ENCODE data around the gene KCNJ16. TPM values are rescaled to one million over a fixed set of nuclear protein-coding genes. Genes with fewer than 3 reads are reported as not detected.

The KCNJ16 gene
- total RNA-seq, 2 experiments from 2014 or later: not detected

DNA sequence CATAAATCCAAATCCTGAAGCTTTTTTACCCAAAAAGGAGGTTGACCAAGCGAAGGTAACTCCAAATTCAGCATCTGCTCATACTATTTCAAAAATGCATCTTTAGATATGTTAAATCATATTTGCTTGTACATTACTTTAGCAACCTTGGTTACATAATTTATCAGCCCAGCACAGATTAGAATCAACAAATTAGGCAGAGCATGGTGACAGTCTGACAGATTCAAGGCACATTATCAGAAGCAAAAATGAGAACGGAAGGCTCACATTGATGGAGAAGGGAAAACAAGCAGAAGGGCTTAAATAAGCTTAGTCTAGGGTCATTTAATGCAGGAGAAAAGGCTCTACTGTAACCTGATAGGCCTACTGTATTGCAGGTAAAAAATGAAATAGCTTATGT, 90.4 kb downstream of the KCNJ16 start:
- ChIA-PET POLR2A (no interaction called here), CTCF (no interaction called here)
- H3K4me1 ChIP-seq (ENCODE audit: insufficient read depth, low read length): peaks cover 13% of the 10 kb centered on the region
- Mint-ChIP-seq H3K36me3 (ENCODE audit: low read depth) (no peaks in the 10 kb centered on the region), H3K27me3 (peaks cover 40% of the 10 kb centered on the region), H3K4me3 (no peak overlapping the region), H3K4me1 (ENCODE audit: low read depth) (peaks cover 21% of the 10 kb centered on the region), H3K27ac (no peak overlapping the region), H3K9me3 (no peaks in the 10 kb centered on the region)
- H3K36me3 ChIP-seq (ENCODE audit: insufficient read depth, low read length): no peaks in the 10 kb centered on the region
- ATAC-seq (ENCODE audit: poor library complexity): no peak
- H3K27me3 ChIP-seq (ENCODE audit: control insufficient read depth in 1 of 2, insufficient read depth in 2 of 2, low read length in 2 of 2): peaks cover 22 to 24% of the 10 kb centered on the region in 2 experiments
- TF ChIP-seq, protein P1, sequence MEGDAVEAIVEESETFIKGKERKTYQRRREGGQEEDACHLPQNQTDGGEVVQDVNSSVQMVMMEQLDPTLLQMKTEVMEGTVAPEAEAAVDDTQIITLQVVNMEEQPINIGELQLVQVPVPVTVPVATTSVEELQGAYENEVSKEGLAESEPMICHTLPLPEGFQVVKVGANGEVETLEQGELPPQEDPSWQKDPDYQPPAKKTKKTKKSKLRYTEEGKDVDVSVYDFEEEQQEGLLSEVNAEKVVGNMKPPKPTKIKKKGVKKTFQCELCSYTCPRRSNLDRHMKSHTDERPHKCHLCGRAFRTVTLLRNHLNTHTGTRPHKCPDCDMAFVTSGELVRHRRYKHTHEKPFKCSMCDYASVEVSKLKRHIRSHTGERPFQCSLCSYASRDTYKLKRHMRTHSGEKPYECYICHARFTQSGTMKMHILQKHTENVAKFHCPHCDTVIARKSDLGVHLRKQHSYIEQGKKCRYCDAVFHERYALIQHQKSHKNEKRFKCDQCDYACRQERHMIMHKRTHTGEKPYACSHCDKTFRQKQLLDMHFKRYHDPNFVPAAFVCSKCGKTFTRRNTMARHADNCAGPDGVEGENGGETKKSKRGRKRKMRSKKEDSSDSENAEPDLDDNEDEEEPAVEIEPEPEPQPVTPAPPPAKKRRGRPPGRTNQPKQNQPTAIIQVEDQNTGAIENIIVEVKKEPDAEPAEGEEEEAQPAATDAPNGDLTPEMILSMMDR (IDR thresholded peaks at IDR 0.05): no peak
- peaks cover 0 to 7% of the 10 kb centered on the region in 2 experiments for H3K9me3 ChIP-seq (ENCODE audit: control insufficient read depth in 1 of 2, insufficient read depth in 1 of 2, low read length in 2 of 2)
- H3K27ac ChIP-seq (ENCODE audit: low read depth in 1 of 2, low read length in 2 of 2): no peak overlapping the region
- no peak for DNase-seq
- no peak overlapping the region for H3K4me3 ChIP-seq (ENCODE audit: low read length)
- intact Hi-C loops (cut with DNase I, micrococcal nuclease): loop anchor here in 1 of 2 experiments (10.0 kb wide), 1 partner anchor 61 kb away; no protein-coding TSS in a partner anchor

DNA sequence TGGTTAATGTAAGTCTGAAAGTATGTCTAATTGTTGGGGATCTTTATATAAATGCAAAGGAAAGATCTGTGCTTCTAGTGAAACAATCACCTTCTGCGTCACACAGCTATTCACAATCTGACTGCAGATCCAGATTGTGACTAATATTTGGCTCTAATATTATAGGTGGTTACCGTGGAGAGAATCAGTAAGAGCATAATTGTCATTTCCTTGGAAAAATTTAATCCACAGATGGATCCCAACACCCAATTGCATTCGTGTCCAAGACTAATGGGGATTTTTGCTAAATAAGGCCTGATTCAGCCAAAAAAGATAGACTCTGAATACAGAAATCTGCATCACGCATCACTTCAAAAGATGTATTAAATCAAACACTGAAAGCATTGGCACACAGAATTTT, 91.6 kb downstream of the KCNJ16 start:
- Histone ChIP-seq H3K4me1 (ENCODE audit: insufficient read depth, low read length) (peaks cover 13% of the 10 kb centered on the region), H3K27ac (ENCODE audit: low read depth in 1 of 2, low read length in 2 of 2) (no peak overlapping the region), H3K36me3 (ENCODE audit: insufficient read depth, low read length) (no peaks in the 10 kb centered on the region), H3K9me3 (ENCODE audit: control insufficient read depth in 1 of 2, insufficient read depth in 1 of 2, low read length in 2 of 2) (peaks cover 0 to 7% of the 10 kb centered on the region in 2 experiments), H3K4me3 (ENCODE audit: low read length) (no peak overlapping the region), H3K27me3 (ENCODE audit: control insufficient read depth in 1 of 2, insufficient read depth in 2 of 2, low read length in 2 of 2) (peaks cover 22 to 36% of the 10 kb centered on the region in 2 experiments)
- DNase-seq: no peak
- CTCF ChIA-PET: no interaction called here
- Mint-ChIP-seq H3K27ac (no peak overlapping the region), H3K4me3 (no peak overlapping the region), H3K9me3 (no peaks in the 10 kb centered on the region), H3K27me3 (peaks cover 53% of the 10 kb centered on the region), H3K4me1 (ENCODE audit: low read depth) (peaks cover 22% of the 10 kb centered on the region), H3K36me3 (ENCODE audit: low read depth) (no peaks in the 10 kb centered on the region)
- POLR2A ChIA-PET: no interaction called here
- intact Hi-C loops (cut with DNase I, micrococcal nuclease): loop anchor here in 1 of 2 experiments (10.0 kb wide), 1 partner anchor 62 kb away; no protein-coding TSS in a partner anchor
- no peak for ATAC-seq (ENCODE audit: poor library complexity)
- TF ChIP-seq, protein P1 (IDR thresholded peaks at IDR 0.05): no peak

DNA sequence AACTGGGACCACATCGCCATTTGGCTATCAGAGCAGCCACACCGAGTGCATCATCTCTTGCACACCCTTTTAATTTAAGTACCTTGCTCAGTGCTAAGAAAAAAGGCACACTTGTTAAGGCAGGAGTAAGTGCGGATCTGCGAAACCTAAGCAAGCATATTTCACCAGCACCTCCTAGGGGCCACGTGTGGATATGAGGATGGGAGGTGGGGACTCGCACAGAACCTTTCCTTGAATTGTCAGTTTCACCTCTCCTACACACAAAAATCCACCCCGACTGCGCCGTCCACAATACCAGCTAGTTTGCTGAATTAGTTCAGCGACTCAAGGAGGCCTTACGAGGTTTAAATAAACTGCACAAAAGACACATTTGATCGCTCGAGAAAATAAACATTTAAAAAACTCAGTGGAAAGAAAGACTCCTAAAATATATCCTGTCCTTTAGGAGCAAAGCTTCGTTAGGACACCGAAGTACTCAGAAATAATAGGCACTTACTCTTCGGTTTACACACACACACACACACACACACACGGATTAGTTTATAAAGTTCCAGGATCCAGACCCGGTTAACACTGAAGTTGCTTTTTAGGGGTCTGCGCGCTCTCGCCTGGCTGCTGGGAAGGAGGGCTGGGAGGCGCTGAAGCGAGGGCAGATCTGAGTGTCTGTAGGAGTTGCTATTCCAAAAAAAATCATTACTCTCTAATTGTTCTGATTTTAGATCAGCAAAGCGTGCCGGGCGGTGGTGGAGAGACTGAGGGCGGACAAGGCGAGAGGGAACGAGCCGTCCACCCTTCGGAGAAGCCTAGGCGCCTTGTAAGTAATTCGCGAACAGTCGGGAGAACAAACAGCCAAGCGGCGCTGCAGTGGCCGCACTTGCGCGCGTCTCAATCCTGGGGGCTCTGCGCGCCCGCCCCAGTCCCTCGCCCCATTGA, 93.3 kb downstream of the KCNJ16 start:
- POLR2A ChIA-PET: no interaction called here

More for the DNA sequence above, 93.3 kb downstream of the KCNJ16 start:
- Mint-ChIP-seq H3K4me3 (peak overlapping the region; percentile 80), H3K9me3 (no peaks in the 10 kb centered on the region), H3K27me3 (peaks cover 69% of the 10 kb centered on the region), H3K36me3 (ENCODE audit: low read depth) (no peaks in the 10 kb centered on the region), H3K27ac (no peak overlapping the region), H3K4me1 (ENCODE audit: low read depth) (peaks cover 22% of the 10 kb centered on the region)
- Histone ChIP-seq H3K27me3 (ENCODE audit: control insufficient read depth in 1 of 2, insufficient read depth in 2 of 2, low read length in 2 of 2) (peaks cover 22 to 40% of the 10 kb centered on the region in 2 experiments), H3K4me1 (ENCODE audit: insufficient read depth, low read length) (peaks cover 13% of the 10 kb centered on the region), H3K9me3 (ENCODE audit: control insufficient read depth in 1 of 2, insufficient read depth in 1 of 2, low read length in 2 of 2) (peaks cover 0 to 7% of the 10 kb centered on the region in 2 experiments), H3K27ac (ENCODE audit: low read depth in 1 of 2, low read length in 2 of 2) (no peak overlapping the region), H3K36me3 (ENCODE audit: insufficient read depth, low read length) (no peaks in the 10 kb centered on the region), H3K4me3 (ENCODE audit: low read length) (peak overlapping the region; percentile 46)
- ATAC-seq (ENCODE audit: poor library complexity): no peak
- peak in 2 of 14 experiments; percentile 31 to 35 for DNase-seq
- TF ChIP-seq, protein P1 (IDR thresholded peaks at IDR 0.05): no peak
- intact Hi-C loops (cut with DNase I, micrococcal nuclease): loop anchor here in 1 of 2 experiments (10.0 kb wide), 1 partner anchor 64 kb away; no protein-coding TSS in a partner anchor
- CTCF ChIA-PET: no interaction called here

Data from CD4-positive, alpha-beta T cell (primary cell).